Epidermal melanocyte (primary cell): ENCODE data around the gene RNF145.
"Not testable (repeated sequence)": the region's sequence is repeated elsewhere in the genome, so short reads cannot be mapped to it uniquely, and the experiment has no call there.

ENCODE experiments used
- DNase-seq: peaks from one replicate; pipeline ENCODE4 v3.0.0; 2011; ENCODE audit warnings: low spot score; ENCODE audit not compliant: insufficient read length

Gene RNF145

DNA sequence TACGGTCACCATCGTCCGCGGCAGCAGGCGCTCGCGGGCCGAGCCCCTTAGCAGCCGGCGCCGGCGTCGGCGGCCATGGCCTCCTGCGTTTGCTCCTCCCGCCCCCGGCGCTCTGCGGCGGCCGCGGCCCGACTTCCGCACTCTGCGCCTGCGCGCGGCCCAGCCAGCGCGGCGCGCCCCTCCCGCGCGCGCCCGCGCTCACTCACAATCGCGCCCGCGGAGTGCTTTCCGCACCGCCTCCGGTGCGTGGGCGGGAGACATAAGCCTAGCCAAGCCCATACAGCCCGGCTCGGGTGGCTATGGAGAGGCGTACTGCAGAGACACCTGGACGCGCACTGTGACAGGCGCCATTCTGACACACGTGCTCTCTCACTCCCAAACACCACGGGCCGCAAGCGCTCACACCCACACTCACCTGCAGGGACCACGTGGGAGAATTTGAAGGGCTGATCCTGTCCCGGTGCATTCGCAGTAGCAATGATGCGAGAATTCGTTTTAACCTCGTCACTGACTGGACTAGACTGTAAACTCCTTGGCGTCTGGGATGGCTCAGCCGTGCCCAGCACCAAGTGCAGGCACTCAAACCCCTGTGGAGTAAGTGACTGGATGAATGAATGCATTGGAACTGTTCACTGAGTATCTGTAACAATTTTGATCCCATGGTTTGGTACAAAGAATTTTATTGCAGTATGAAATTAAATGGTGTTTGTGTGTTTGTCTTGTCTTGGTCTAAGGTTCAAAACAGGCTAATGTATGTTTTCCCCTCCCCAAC, at the start of gene RNF145:
RNF145 (minus strand) TSS at position 116 of the 772 bp plus-strand sequence. CDS start 5,936 bp downstream, outside the sequence.
- DNase-seq = peak; percentile 69

GRCh38 chr5:159258361-159258760, 49.0 kb upstream of the RNF145 start:
- DNase-seq = no peak

- no peak for DNase-seq
These were observed 48.4 kb upstream of the RNF145 start for GRCh38 chr5:159257629-159258283.

DNA sequence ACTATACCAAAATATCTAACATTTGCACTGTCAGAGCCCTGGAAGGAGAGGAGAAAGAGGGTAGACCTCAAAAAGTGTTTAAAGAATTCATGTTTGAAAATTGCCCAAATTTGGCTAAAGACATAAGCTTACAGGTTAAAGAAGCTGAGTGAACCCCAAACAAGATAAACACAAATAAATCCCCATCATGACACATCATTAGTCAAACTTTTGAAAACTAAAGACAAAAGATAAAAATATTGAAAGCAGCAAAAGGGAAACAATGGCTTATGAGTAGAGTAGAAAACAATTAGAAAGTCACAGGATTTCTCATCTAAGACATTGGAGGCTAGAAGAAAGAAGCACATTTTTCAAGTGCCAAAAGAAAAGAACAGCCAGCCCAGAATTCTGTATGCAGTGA, 47.7 kb upstream of the RNF145 start:
- DNase-seq = no peak

GRCh38 chr5:159252195-159252594, 42.8 kb upstream of the RNF145 start:
- no peak for DNase-seq

GRCh38 chr5:159249158-159249557, 39.8 kb upstream of the RNF145 start:
- no peak for DNase-seq

DNA sequence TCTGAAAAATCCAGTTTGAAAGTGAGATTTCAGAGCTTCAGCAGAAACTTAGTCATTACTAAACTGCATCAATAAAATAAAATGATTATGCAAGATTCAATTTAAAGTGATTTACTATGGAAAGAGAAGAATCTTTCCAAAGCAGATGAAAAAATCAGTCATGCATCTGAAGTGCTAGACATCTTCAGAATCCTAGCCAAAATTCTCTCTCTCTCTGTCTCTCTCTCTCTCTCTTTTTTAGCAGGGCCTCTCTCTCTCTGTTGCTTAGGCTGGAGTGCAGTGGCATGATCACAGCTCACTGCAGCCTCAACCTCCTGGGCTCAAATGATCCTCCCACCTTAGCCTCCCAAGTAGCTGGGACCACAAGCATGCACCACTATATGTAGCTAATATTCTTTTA, 35.5 kb upstream of the RNF145 start:
- DNase-seq = no peak

DNA sequence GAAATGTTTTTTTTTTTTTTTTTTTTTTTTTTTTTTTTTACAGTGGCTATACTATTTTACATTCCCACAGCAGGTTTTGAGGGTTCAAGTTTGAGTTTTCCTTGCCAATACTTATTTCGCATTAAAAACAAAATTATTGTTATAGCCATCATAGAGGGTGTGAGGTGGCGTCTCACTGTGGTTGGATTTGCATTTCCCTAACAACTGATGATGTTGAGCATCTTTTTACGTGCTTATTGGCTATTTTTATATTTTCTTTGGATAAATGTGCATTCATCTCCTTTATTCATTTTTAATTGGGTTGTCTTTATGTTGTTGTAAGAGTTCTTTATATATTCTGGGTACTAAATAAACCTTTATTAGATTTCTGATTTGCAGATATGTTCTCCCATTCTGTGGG, 34.8 kb upstream of the RNF145 start:
- no peak for DNase-seq

GRCh38 chr5:159243385-159243784, 34.0 kb upstream of the RNF145 start:
- no peak for DNase-seq

GRCh38 chr5:159242656-159243055, 33.3 kb upstream of the RNF145 start:
- no peak for DNase-seq

DNA sequence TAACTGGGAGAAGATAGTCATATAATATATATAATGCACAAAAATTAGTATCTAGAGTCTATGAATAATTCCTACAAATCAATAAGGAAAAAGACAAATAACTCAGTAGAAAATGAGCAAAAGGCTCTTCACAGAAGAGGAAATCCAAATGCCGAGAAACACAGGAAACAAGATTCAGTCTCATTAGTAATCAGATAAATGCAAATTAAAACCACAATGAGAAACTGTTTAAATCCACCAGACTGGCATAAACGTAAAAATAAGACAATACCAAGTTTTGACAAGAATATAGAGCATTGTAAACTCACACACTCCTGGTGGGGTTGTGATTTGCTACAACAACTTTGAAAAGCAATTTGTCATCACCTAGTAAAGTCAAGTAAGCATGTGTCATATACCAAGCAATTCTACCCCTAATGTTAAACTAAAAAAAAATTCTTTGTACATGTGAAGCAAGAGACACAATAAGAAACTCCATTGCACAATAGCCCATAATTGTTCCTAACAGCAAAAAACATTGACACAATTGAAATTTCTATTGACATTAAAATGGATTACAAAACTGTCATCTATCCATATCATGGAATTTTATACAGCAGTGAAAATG, 32.7 kb upstream of the RNF145 start:
- DNase-seq = no peak

- no peak for DNase-seq
These were observed 31.0 kb upstream of the RNF145 start for GRCh38 chr5:159240301-159240870.

GRCh38 chr5:159235871-159236520, 26.6 kb upstream of the RNF145 start:
- not testable (repeated sequence) for DNase-seq

GRCh38 chr5:159231167-159231566, 21.8 kb upstream of the RNF145 start:
- no peak for DNase-seq

GRCh38 chr5:159230657-159231056, 21.3 kb upstream of the RNF145 start:
- no peak for DNase-seq

- not testable (repeated sequence) for DNase-seq
These were observed 18.7 kb upstream of the RNF145 start for GRCh38 chr5:159228097-159228496.

DNA sequence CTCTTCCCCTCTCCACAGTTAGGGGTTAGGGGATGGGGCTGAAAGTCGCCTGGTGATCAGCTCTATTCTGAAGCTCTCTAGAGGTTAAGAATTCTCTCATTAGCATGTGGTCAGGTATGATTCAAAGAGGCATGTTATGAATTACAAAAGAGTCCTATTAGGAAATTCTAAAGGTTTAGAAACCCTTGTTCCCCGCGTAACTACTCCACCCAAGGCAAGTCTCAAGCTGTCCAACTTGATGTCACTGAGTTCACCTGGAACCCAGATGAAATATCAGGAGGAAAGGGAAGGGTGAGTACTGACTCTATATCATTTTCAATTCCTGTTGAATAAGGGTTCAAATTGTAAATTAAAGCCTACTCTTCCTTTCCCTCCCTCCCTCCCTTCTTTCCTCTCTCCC, 18.1 kb upstream of the RNF145 start:
- DNase-seq = no peak

- DNase-seq = no peak
These were observed 17.1 kb upstream of the RNF145 start for GRCh38 chr5:159226451-159226850.

DNA sequence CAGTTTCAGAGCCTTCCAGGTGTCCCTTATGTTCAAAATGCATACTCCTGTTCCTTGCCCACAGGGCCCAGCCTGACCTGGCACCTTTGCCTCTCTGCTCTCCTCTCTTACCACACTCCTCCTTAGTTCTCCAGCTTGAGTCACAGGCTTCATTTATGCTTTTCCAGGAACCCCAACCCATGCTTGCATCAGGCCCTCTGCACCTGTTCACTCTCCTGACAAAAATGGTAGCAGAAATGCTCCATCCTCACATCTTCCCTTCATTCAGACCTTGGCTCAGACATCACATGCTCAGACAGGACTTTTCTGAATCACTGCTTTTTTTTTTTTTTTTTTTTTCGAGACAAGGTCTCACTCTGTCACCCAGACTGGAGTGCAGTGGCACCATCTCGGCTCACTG, 15.1 kb upstream of the RNF145 start:
- DNase-seq = no peak

GRCh38 chr5:159223469-159223868, 14.1 kb upstream of the RNF145 start:
- no peak for DNase-seq

GRCh38 chr5:159220206-159220605, 10.9 kb upstream of the RNF145 start:
- DNase-seq = no peak

GRCh38 chr5:159218595-159219023, 9.3 kb upstream of the RNF145 start:
- no peak for DNase-seq
